DND-41 (cell line): ENCODE results near the gene MYEOV.

Source experiments
- EZH2 ChIP-seq: IDR thresholded peaks from 3 replicates; pipeline ENCODE4 v1.6.1; 2012; ENCODE audit warnings: borderline replicate concordance, low read depth, mild to moderate bottlenecking, moderate library complexity, low read length, inconsistent platforms; ENCODE audit not compliant: severe bottlenecking
- TF ChIP-seq, protein P1 (sequence below): IDR thresholded peaks from 2 replicates; pipeline ENCODE4 v1.5.1; 2012; ENCODE audit warnings: borderline replicate concordance, low read length, moderate library complexity, mild to moderate bottlenecking; ENCODE audit not compliant: poor library complexity, severe bottlenecking; ENCODE audit errors: extremely low read depth

DNA sequence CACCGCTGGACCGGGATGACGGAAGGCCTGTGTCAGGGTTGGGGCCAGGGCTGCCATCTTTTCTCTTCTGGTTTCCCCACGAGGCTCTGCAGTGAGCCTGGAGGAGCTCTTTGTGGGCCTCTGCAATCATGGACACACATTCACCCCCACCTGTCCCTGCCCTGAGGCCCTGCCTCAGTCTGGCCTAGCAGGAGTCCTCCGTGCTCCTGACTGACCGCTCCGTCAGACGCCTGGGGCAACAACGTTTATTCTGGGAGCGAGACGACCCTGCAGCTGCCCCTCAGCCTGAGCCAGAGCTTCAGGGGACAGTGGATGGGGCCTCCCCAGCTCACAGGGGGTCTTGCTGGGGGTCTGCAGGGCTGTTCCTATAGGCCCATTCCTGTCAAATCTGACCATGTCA, 8.2 kb upstream of the MYEOV start:
- TF ChIP-seq, protein P1, sequence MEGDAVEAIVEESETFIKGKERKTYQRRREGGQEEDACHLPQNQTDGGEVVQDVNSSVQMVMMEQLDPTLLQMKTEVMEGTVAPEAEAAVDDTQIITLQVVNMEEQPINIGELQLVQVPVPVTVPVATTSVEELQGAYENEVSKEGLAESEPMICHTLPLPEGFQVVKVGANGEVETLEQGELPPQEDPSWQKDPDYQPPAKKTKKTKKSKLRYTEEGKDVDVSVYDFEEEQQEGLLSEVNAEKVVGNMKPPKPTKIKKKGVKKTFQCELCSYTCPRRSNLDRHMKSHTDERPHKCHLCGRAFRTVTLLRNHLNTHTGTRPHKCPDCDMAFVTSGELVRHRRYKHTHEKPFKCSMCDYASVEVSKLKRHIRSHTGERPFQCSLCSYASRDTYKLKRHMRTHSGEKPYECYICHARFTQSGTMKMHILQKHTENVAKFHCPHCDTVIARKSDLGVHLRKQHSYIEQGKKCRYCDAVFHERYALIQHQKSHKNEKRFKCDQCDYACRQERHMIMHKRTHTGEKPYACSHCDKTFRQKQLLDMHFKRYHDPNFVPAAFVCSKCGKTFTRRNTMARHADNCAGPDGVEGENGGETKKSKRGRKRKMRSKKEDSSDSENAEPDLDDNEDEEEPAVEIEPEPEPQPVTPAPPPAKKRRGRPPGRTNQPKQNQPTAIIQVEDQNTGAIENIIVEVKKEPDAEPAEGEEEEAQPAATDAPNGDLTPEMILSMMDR, result no peak
- TF ChIP-seq EZH2, result no peak
